SHP77 treated with DMSO at 0.1 percent for 48 hours (cell line): Measurements from ENCODE around the gene LRPPRC.
"Not testable (repeated sequence)": the region's sequence is repeated elsewhere in the genome, so short reads cannot be mapped to it uniquely, and the experiment has no call there.

Experiments
- DNase-seq: peaks from one replicate; lab custom pipeline; 2025; lab: John Stamatoyannopoulos, UW

The LRPPRC gene

DNA sequence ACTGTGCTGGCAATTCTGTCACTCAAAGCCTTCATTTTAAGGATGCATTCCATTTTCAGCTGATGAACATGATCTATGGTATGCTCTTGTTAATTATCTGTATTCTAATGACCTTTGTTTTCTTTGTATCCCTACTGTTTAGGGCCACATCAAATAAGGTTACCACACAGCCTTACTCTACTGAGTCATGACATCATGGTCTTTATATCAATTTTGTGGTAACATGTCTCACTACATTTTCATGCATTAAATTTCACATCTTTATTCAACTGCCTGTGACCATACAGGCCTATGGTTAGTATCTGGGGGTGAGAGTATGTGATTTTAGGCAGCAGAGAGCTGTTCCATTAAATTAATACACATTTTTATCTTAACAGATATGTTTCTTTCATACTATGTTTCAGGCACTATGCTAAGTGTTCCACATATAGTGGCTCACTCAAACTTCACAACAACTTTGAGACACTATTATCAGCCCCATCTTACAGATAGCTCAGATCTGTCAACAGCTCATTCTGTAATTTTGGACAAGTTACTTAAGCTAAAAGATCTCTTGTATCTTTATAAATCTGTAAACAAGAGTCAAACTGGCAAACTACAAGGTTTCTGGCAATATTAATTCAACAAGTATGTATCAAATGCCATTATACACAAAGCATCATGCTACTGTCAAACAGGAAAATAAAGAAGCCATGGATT lies 18.0 kb downstream of the LRPPRC start:
- DNase-seq, result no peak

DNA sequence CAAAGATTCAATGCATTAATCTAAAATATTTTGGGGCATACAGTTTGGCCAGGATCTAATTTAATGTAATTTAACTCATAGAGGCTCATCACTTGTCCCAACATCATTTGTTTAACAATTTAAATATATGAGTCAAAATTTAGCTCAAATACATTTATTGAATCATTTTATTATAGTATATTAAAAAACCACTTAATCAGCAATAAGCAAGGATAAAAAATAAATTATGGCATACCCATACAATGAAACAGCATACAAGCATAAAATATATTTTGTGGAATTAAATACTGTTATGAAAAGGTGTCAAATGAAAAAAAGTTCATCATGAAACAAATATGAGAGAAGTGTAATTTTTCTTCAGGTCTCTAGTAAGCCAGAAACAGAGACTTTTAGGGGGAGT lies 34.9 kb downstream of the LRPPRC start:
- DNase-seq, result no peak

DNA sequence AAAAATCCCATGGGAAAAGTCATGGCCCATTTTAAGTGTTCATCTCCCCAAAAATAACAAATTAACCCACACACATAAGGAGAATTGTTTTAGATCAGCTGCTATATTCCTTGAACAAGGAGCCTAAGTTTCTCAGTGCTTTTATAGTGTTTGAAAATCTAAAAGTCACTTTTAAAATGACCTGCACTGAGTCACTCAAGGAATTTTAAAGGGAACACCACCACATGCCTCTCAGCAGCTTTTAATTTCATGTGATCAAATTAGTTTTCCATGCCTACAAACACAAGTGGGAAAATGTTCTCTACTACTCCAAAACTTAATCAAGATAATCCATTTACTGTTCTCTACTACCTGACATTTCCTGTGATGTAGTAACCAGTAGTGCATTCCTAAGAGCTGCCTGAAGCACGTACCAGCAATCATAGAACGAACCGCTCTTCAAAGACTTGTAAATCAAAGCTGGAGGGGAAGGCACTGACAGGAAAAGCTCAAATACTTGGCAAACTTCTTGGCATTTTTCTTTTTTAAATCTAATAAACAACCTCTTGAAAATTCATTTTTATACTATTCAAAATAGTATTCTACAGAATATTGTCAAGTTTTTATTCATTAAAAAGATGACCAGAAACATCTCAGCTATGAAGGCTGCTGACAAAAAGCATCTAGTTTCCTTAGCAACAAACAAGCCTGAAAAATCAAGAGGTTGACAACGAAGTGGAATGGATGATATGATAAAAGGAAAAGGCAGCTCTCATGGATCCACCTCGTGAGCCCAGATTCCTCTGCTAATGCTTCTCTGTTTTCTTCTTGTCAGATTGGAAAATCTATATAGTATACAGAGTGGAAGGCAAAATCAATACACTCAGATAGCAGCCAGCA lies 37.2 kb downstream of the LRPPRC start:
- no peak for DNase-seq

GRCh38 chr2:43950383-43951008 lies 45.3 kb downstream of the LRPPRC start:
- no peak for DNase-seq

DNA sequence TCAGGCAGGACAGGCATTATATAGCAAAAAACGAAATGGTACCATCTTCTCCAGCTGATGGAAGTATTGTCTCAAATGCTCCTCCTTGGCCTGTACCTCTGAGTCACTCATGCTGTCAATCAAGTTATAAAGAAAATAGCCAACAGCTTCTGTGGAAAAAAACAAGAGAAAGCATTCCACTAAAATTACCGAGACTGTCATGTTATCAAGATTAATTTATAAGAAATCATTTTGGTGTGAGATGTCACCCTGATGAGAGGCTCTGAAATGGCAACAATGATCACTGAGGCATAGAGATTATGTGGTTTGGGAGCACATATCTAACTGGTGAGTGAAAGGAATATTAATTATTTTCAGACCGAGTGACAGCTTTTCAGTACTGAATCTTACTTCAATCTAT lies 47.4 kb downstream of the LRPPRC start:
- no peak for DNase-seq

GRCh38 chr2:43946685-43947084 lies 49.1 kb downstream of the LRPPRC start:
- DNase-seq, result no peak

DNA sequence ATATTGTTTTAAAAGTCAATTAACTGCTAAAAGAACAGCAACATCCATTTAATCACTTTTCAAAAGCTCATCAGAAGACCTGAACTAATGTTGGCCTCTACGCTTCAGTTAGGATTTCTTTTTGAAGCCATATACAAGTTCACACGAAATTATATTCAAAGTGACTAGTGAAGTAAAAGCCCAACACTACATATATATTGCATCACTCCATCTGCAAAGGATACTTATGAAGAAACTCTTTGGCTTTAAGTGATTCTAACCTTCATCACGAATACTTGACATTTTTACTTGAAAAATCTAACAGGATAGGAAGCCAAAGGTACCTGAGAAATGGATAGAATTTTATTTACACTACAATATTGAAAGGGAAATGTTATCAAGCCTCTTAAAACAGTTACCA lies 50.4 kb downstream of the LRPPRC start:
- no peak for DNase-seq

DNA sequence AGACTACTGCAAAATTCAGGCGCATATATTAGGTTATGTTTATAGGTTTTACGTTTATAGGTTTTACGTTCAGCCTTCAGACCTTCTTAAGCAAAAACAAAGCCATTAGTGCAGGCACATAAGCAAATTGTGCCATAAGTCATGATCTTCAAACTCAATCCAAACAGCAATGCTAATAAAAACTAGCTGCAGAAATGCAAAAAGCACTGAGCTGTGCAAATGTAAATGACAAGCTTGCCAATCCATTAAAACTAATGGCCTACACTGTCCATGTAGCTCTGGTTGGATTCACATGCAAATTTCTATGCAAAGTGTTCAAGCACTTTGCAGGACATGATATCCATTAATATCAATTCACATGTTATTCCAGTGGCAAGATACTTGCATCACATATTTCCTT lies 50.9 kb downstream of the LRPPRC start:
- no peak for DNase-seq

GRCh38 chr2:43943809-43944452 lies 51.9 kb downstream of the LRPPRC start:
- no peak for DNase-seq

DNA sequence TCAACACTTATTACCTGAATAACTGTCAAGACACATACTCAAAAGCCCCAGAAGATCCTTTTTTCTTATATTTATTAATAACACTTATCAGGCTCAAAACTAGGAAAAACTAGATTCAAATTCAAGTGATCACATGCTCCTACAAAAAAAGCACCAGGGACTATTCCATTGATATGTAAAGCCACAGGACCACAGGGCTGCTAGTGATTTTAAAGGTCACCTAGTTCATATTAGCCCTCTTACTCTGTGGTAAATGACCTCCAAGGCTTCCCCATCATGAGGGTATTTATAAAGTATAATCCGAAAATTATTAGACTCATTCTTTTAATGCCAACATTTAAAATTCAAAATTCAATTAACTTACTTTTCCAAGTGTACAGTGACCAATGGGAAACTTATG lies 52.5 kb downstream of the LRPPRC start:
- no peak for DNase-seq

GRCh38 chr2:43942881-43943280 lies 52.9 kb downstream of the LRPPRC start:
- no peak for DNase-seq

DNA sequence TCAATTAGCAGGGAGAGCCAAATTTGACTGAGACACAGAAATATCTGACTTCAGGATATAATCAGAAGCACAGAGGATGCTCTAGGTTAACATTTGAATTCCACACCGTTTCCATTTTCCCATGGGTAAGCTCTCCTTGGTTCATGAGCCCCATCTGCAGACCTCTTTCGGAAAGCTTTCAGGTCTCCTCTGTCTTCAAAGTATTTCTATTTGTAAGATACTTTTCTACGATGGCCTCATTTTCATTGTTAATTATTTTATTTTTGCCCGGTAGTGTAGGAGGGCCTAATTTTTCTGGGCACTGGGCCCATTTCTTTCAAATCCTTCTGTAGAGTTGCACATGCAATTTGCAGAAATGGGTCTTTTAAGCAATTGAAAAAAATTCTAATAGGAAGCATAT lies 53.8 kb downstream of the LRPPRC start:
- DNase-seq, result no peak

DNA sequence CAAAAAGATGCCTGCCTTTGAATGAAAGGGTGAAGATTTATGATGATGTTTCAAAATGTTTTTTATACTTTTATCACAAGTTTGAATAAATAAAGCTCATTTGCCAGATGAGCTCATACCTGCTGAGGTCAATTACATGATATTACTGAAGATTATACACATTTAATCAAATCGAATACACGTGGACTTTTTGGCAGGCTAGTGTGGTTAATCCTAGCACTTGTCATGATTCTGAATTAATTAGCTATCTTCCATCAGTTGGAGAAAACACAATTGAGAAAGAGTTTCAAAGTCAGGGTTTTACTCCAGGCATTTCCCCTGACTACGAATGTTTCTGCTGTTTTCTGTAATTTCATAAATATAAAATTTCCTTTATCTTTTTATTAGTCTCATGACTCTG lies 54.4 kb downstream of the LRPPRC start:
- DNase-seq, result no peak

GRCh38 chr2:43939695-43940256 lies 56.0 kb downstream of the LRPPRC start:
- no peak for DNase-seq

DNA sequence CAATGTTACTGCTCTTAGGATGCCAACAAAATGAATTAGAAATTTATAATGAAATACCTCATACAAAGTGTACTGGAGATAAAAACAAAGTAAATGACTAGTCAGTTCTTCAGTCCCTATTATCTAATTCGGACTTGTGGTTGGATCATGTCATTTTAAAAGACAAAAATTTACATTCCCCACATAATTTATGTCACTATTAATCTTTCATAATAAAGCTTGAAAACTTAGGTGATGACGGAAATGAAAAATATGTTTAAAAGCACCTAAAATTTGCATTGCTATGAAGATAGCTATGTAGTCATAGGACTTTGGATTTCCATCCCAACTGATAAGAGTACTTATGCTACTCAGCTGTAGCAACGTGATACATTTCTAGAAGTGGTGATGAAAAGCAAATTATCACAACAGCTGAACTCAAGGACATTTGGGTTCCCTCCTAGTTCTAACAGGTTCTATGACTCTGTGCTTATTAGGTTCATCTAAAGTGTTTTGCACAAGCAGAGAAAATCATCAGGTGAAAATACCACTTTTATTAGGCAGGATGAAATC lies 58.4 kb downstream of the LRPPRC start:
- DNase-seq, result no peak

DNA sequence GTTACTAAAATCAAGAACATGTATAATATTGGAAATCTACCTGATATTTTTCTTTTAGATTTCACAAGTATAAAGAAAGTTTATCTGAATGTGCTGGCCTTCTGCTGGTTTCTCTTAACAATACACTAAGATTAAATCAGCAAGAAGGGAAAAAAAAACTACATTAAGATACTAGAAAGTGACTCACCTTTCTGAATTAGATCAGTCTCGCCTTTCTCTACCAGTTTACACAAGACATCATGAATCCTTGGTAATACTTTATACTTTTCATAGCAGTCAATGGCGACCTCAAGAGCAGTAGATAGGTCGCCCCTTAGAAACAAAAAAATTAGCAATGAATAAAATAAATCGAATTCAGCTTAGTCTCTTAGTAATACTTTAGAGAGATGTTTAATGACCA lies 61.2 kb downstream of the LRPPRC start:
- DNase-seq, result no peak

GRCh38 chr2:43931293-43931692 lies 64.5 kb downstream of the LRPPRC start:
- no peak for DNase-seq

- no peak for DNase-seq
Observed at GRCh38 chr2:43927442-43927841, 68.3 kb downstream of the LRPPRC start.

- DNase-seq, result no peak
Observed at GRCh38 chr2:43925431-43925830, 70.4 kb downstream of the LRPPRC start.

GRCh38 chr2:43924463-43924862 lies 71.3 kb downstream of the LRPPRC start:
- no peak for DNase-seq

- DNase-seq, result not testable (repeated sequence)
Observed at GRCh38 chr2:43911136-43911790, 84.5 kb downstream of the LRPPRC start.
